ENCODE results near the gene SORCS1. TPM values are rescaled to one million over a fixed set of nuclear protein-coding genes. Genes with fewer than 3 reads are reported as not detected.
"Not testable (repeated sequence)": the region's sequence is repeated elsewhere in the genome, so short reads cannot be mapped to it uniquely, and the experiment has no call there.

SORCS1 gene
- total RNA-seq, 6 experiments from 2014 or later = 0.09 to 0.14 (median 0.10) TPM; not detected in 3

GRCh38 chr10:107032700-107033401 is 131.7 kb downstream of the SORCS1 start:
- peaks cover 25% of the 10 kb centered on the region for H3K9me3 Mint-ChIP-seq
- TF ChIP-seq, protein P1, sequence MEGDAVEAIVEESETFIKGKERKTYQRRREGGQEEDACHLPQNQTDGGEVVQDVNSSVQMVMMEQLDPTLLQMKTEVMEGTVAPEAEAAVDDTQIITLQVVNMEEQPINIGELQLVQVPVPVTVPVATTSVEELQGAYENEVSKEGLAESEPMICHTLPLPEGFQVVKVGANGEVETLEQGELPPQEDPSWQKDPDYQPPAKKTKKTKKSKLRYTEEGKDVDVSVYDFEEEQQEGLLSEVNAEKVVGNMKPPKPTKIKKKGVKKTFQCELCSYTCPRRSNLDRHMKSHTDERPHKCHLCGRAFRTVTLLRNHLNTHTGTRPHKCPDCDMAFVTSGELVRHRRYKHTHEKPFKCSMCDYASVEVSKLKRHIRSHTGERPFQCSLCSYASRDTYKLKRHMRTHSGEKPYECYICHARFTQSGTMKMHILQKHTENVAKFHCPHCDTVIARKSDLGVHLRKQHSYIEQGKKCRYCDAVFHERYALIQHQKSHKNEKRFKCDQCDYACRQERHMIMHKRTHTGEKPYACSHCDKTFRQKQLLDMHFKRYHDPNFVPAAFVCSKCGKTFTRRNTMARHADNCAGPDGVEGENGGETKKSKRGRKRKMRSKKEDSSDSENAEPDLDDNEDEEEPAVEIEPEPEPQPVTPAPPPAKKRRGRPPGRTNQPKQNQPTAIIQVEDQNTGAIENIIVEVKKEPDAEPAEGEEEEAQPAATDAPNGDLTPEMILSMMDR (IDR thresholded peaks at IDR 0.05) = no peak
- no peaks in the 10 kb centered on the region for H3K4me1 Mint-ChIP-seq (ENCODE audit: low read depth)
- no peak overlapping the region for H3K4me3 Mint-ChIP-seq
- no peaks in the 10 kb centered on the region for H3K27me3 Mint-ChIP-seq (ENCODE audit: insufficient read depth)
- H3K36me3 Mint-ChIP-seq (ENCODE audit: low read depth) = no peaks in the 10 kb centered on the region
- DNase-seq = no peak
- no peak overlapping the region for H3K27ac Mint-ChIP-seq

GRCh38 chr10:107031931-107032699 is 132.4 kb downstream of the SORCS1 start:
- Mint-ChIP-seq H3K9me3 (peaks cover 25% of the 10 kb centered on the region), H3K4me3 (no peak overlapping the region), H3K36me3 (ENCODE audit: low read depth) (no peaks in the 10 kb centered on the region), H3K4me1 (ENCODE audit: low read depth) (no peaks in the 10 kb centered on the region), H3K27me3 (ENCODE audit: insufficient read depth) (no peaks in the 10 kb centered on the region), H3K27ac (no peak overlapping the region)
- DNase-seq = no peak
- TF ChIP-seq, protein P1 (IDR thresholded peaks at IDR 0.05) = no peak

GRCh38 chr10:107028236-107028635 is 136.3 kb downstream of the SORCS1 start:
- Mint-ChIP-seq H3K4me3 (no peak overlapping the region), H3K36me3 (ENCODE audit: low read depth) (no peaks in the 10 kb centered on the region), H3K27me3 (ENCODE audit: insufficient read depth) (no peaks in the 10 kb centered on the region), H3K27ac (no peak overlapping the region), H3K9me3 (peaks cover 33% of the 10 kb centered on the region), H3K4me1 (ENCODE audit: low read depth) (no peaks in the 10 kb centered on the region)
- DNase-seq = no peak
- TF ChIP-seq, protein P1 (IDR thresholded peaks at IDR 0.05) = no peak

DNA sequence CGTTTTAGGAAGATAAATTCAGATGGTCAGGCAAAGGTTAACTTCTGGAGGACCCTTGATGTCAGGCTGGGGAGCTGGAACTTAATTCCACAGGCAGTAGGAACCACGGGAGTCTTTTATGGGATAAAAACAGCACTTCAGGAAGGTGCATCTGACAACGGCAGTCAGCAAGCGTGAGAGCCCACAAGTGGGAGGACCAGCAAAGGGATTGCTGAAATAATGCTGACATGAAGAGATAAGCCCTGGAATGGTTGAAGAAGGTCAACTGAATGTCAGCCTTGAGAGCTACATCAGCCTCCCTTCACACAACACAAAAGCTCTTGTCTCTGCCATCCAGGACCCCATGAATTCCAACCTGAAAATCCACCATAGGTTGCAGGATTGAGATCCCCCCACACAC is 138.8 kb downstream of the SORCS1 start:
- TF ChIP-seq, protein P1 (IDR thresholded peaks at IDR 0.05) = no peak
- peaks cover 35% of the 10 kb centered on the region for H3K9me3 Mint-ChIP-seq

GRCh38 chr10:107024033-107024432 is 140.5 kb downstream of the SORCS1 start:
- not testable (repeated sequence) for DNase-seq; H3K27ac Mint-ChIP-seq; H3K4me1 Mint-ChIP-seq (ENCODE audit: low read depth); H3K36me3 Mint-ChIP-seq (ENCODE audit: low read depth); H3K4me3 Mint-ChIP-seq; H3K27me3 Mint-ChIP-seq (ENCODE audit: insufficient read depth)
- H3K9me3 Mint-ChIP-seq = peaks cover 44% of the 10 kb centered on the region

More for the DNA sequence above, 138.8 kb downstream of the SORCS1 start:
- Mint-ChIP-seq H3K4me3 (no peak overlapping the region), H3K27ac (no peak overlapping the region), H3K36me3 (ENCODE audit: low read depth) (no peaks in the 10 kb centered on the region), H3K27me3 (ENCODE audit: insufficient read depth) (no peaks in the 10 kb centered on the region), H3K4me1 (ENCODE audit: low read depth) (no peaks in the 10 kb centered on the region)
- no peak for DNase-seq
